NCI-H82 treated with DMSO at 0.1 percent for 48 hours (cell line): ENCODE results near the gene LRRN3.
"Not testable (repeated sequence)": the region's sequence is repeated elsewhere in the genome, so short reads cannot be mapped to it uniquely, and the experiment has no call there.

Source experiments
- DNase-seq: peaks from one replicate; lab custom pipeline; 2025; ENCODE audit not compliant: unreplicated experiment; lab: John Stamatoyannopoulos, UW

The LRRN3 gene

GRCh38 chr7:111090846-111091245 lies at the start of gene LRRN3:
LRRN3 (plus strand) TSS chr7:111091127; CDS start chr7:111122773, 31,646 bp downstream.
- DNase-seq: no peak

GRCh38 chr7:111041577-111041976 lies 49.4 kb upstream of the LRRN3 start:
- DNase-seq: no peak

GRCh38 chr7:111042842-111043241 lies 48.1 kb upstream of the LRRN3 start:
- no peak for DNase-seq

- no peak for DNase-seq
Measured at GRCh38 chr7:111043561-111043960, 47.4 kb upstream of the LRRN3 start.

GRCh38 chr7:111045449-111045848 lies 45.5 kb upstream of the LRRN3 start:
- no peak for DNase-seq

- no peak for DNase-seq
Measured at GRCh38 chr7:111047595-111047994, 43.3 kb upstream of the LRRN3 start.

GRCh38 chr7:111049971-111050680 lies 40.8 kb upstream of the LRRN3 start:
- DNase-seq: no peak

- no peak for DNase-seq
Measured at GRCh38 chr7:111050875-111051416, 40.0 kb upstream of the LRRN3 start.

GRCh38 chr7:111051832-111052231 lies 39.1 kb upstream of the LRRN3 start:
- no peak for DNase-seq

- no peak for DNase-seq
Measured at GRCh38 chr7:111053035-111053434, 37.9 kb upstream of the LRRN3 start.

- no peak for DNase-seq
Measured at GRCh38 chr7:111056371-111056770, 34.6 kb upstream of the LRRN3 start.

- no peak for DNase-seq
Measured at GRCh38 chr7:111057066-111057465, 33.9 kb upstream of the LRRN3 start.

GRCh38 chr7:111059833-111060232 lies 31.1 kb upstream of the LRRN3 start:
- no peak for DNase-seq

GRCh38 chr7:111063166-111063565 lies 27.8 kb upstream of the LRRN3 start:
- no peak for DNase-seq

- DNase-seq: no peak
Measured at GRCh38 chr7:111067251-111067650, 23.7 kb upstream of the LRRN3 start.

- DNase-seq: no peak
Measured at GRCh38 chr7:111067682-111068081, 23.2 kb upstream of the LRRN3 start.

GRCh38 chr7:111068618-111069017 lies 22.3 kb upstream of the LRRN3 start:
- DNase-seq: no peak

- no peak for DNase-seq
Measured at GRCh38 chr7:111071556-111071955, 19.4 kb upstream of the LRRN3 start.

GRCh38 chr7:111072658-111073057 lies 18.3 kb upstream of the LRRN3 start:
- not testable (repeated sequence) for DNase-seq

- DNase-seq: no peak
Measured at GRCh38 chr7:111074071-111074747, 16.7 kb upstream of the LRRN3 start.

- DNase-seq: no peak
Measured at GRCh38 chr7:111074748-111075146, 16.2 kb upstream of the LRRN3 start.

GRCh38 chr7:111075498-111075897 lies 15.4 kb upstream of the LRRN3 start:
- no peak for DNase-seq
